RWPE2 (cell line): Measurements from ENCODE around the gene GLIPR1L2.

Source experiments
- ATAC-seq: fragments of 200-7000 bp; cut with Tn5 transposase; 3 replicates; pipeline ENCODE4 v1.9.1; 2021; ENCODE audit warnings: low read depth
- DNase-seq: peaks from one replicate; pipeline ENCODE4 v3.0.0-alpha.2; 2020; ENCODE audit warnings: low spot score
- H3K27ac ChIP-seq: fragments of 450-650 bp; 2 replicates; pipeline ENCODE4 v1.5.1; 2017; ENCODE audit warnings: mild to moderate bottlenecking; ENCODE audit not compliant: poor library complexity, severe bottlenecking
- H3K27me3 ChIP-seq: fragments of 250-450 bp; sonication (Bioruptor Pico); 2 replicates; pipeline ENCODE4 v1.5.1; 2021; ENCODE audit warnings: mild to moderate bottlenecking, moderate library complexity; ENCODE audit not compliant: insufficient read depth, poor library complexity, severe bottlenecking
- H3K36me3 ChIP-seq: fragments of 250-450 bp; sonication (Bioruptor Pico); 2 replicates; pipeline ENCODE4 v1.5.1; 2020; ENCODE audit warnings: low read depth, mild to moderate bottlenecking, moderate library complexity
- H3K4me1 ChIP-seq: fragments of 250-450 bp; sonication (Bioruptor Pico); 2 replicates; pipeline ENCODE4 v1.5.1; 2021; ENCODE audit warnings: mild to moderate bottlenecking, moderate library complexity; ENCODE audit not compliant: insufficient read depth, poor library complexity, severe bottlenecking
- H3K4me3 ChIP-seq: fragments of 250-450 bp; sonication (Bioruptor Pico); 2 replicates; pipeline ENCODE4 v1.5.1; 2021; ENCODE audit warnings: mild to moderate bottlenecking, moderate library complexity; ENCODE audit not compliant: severe bottlenecking
- H3K9me3 ChIP-seq: fragments of 250-450 bp; sonication (Bioruptor Pico); 2 replicates; pipeline ENCODE4 v1.5.1; 2021; ENCODE audit warnings: mild to moderate bottlenecking, moderate library complexity; ENCODE audit not compliant: severe bottlenecking
- TF ChIP-seq, protein P1 (sequence below): fragments of 450-650 bp; IDR thresholded peaks from one replicate; pipeline ENCODE4 v1.5.1; 2017; ENCODE audit warnings: mild to moderate bottlenecking, moderate library complexity; ENCODE audit not compliant: poor library complexity, severe bottlenecking

Gene GLIPR1L2

GRCh38 chr12:75366629-75367028 is 24.3 kb upstream of the GLIPR1L2 start:
- Histone ChIP-seq H3K36me3 (no peaks in the 10 kb centered on the region), H3K27ac (no peak overlapping the region), H3K9me3 (no peaks in the 10 kb centered on the region), H3K4me3 (no peak overlapping the region), H3K27me3 (no peaks in the 10 kb centered on the region), H3K4me1 (no peaks in the 10 kb centered on the region)
- DNase-seq (no peak), ATAC-seq (no peak)
- TF ChIP-seq, protein P1, sequence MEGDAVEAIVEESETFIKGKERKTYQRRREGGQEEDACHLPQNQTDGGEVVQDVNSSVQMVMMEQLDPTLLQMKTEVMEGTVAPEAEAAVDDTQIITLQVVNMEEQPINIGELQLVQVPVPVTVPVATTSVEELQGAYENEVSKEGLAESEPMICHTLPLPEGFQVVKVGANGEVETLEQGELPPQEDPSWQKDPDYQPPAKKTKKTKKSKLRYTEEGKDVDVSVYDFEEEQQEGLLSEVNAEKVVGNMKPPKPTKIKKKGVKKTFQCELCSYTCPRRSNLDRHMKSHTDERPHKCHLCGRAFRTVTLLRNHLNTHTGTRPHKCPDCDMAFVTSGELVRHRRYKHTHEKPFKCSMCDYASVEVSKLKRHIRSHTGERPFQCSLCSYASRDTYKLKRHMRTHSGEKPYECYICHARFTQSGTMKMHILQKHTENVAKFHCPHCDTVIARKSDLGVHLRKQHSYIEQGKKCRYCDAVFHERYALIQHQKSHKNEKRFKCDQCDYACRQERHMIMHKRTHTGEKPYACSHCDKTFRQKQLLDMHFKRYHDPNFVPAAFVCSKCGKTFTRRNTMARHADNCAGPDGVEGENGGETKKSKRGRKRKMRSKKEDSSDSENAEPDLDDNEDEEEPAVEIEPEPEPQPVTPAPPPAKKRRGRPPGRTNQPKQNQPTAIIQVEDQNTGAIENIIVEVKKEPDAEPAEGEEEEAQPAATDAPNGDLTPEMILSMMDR: no peak

DNA sequence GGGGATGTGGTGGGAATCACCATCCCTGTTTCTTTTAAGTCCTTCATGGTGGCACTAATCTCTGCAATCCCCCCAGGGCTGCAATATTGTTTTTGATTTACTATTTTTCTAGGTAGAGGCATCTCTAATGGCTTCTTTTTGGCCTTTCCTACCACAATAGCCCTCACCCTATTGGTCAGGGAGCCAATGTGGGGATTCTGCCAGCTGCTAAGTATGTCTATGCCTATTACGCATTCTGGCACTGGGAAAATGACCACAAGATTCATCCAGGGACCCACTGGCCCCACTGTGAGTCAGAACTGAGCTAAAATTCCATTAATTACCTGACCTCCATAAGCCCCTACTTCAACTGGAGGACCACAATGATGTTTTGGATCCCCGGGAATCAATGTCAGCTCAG is 15.9 kb upstream of the GLIPR1L2 start:
- Histone ChIP-seq H3K4me1 (peaks cover 6% of the 10 kb centered on the region), H3K9me3 (no peaks in the 10 kb centered on the region), H3K27me3 (no peaks in the 10 kb centered on the region), H3K27ac (no peak overlapping the region), H3K36me3 (no peaks in the 10 kb centered on the region), H3K4me3 (no peak overlapping the region)
- no peak for ATAC-seq
- no peak for DNase-seq
- TF ChIP-seq, protein P1: no peak

DNA sequence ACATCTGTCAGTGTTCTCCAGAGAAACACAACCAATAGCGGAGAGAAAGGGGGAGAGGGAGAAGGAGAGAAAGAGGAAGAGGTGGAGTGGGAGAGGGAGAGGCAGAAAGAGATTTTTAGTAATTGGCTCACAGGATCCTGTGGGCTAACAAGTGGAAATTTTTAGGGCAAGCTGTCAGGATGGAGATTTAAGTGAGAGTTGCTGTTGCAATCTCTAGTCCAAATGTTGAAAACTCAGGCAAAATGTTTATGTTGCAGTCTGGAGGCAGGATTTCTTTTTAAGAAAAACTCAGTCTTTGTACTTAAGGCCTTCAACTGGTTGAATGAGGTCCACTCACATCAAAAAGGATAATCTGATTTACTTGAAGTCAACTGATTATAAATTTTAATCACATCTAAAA is 12.5 kb upstream of the GLIPR1L2 start:
- TF ChIP-seq, protein P1: no peak
- Histone ChIP-seq H3K9me3 (no peaks in the 10 kb centered on the region), H3K4me1 (peaks cover 7% of the 10 kb centered on the region), H3K4me3 (no peak overlapping the region), H3K27me3 (no peaks in the 10 kb centered on the region), H3K27ac (no peak overlapping the region), H3K36me3 (no peaks in the 10 kb centered on the region)
- no peak for DNase-seq
- no peak for ATAC-seq

DNA sequence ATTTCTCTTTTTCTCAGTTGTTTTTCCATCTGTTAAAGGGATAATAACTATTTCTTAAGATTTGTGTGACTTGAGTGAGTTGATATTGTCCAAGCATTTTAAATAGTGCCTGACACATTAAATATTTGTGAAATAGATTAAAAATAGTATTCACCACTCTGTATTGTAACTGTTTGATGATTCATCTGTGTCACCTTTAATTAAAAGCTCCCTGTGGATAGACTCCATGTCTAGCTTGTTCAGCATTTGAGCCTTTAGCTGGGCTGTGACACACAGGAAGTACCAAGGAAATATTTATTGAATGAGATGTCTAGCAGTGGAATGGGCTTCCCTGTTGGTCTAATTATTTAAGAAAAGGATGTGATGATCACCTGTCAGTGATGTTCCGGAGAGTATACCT is 1.8 kb upstream of the GLIPR1L2 start:
- peak overlapping the region; percentile 58 for H3K27ac ChIP-seq
- TF ChIP-seq, protein P1: no peak
- H3K36me3 ChIP-seq: no peaks in the 10 kb centered on the region
- ATAC-seq (peak; percentile 13; the same call in 1 of the 3 replicates), DNase-seq (no peak)
- peaks cover 14% of the 10 kb centered on the region for H3K4me1 ChIP-seq
- no peak overlapping the region for H3K4me3 ChIP-seq
- H3K9me3 ChIP-seq: no peaks in the 10 kb centered on the region
- H3K27me3 ChIP-seq: no peaks in the 10 kb centered on the region

DNA sequence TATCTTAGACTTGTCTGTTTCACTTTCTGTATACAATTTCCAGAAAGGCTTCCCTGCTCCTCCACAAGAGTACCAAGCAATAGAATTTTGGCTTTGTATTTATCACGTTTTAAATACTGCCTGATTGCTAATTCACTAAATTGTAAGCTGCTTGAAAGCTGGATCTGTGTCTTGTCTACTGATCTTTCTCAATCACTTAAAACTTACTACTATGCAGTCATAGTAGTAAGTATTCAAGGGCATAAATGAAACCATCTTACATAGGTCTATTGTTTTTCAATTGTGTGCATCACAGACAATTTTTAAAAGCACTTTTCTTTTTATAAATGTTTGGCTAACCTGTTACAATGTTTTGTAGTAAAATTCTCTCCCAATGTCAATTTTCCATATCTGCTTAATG is 1.2 kb upstream of the GLIPR1L2 start:
- ATAC-seq (no peak), DNase-seq (no peak)
- Histone ChIP-seq H3K9me3 (no peaks in the 10 kb centered on the region), H3K4me3 (no peak overlapping the region), H3K36me3 (no peaks in the 10 kb centered on the region), H3K27ac (peak overlapping the region; percentile 58), H3K4me1 (peaks cover 14% of the 10 kb centered on the region), H3K27me3 (no peaks in the 10 kb centered on the region)
- TF ChIP-seq, protein P1: no peak
